Kidney (tissue), 14 donors: ENCODE results near the gene MACROD2. TPM values are rescaled to one million over a fixed set of nuclear protein-coding genes. Genes with fewer than 3 reads are reported as not detected.

Experiments
- DNase-seq, 5 donors: peaks; one replicate each; pipeline ENCODE4 v3.0.0-alpha.2; 2013 to 2020
- FAIRE-seq: peaks from 2 replicates; lab custom pipeline; 2012; peaks lifted over from hg19 to GRCh38; lab: Jason Lieb, UNC
- H3K27ac ChIP-seq, 2 donors: one replicate each; pipeline ENCODE4 v1.7.0; 2013; ENCODE audit warnings: low read depth in 2 of 2, low read length in 2 of 2, inconsistent platforms in 1 of 2
- H3K27me3 ChIP-seq: one replicate; pipeline ENCODE4 v1.7.1; 2013; ENCODE audit warnings: low read length, inconsistent platforms; ENCODE audit not compliant: control insufficient read depth, insufficient read depth
- H3K36me3 ChIP-seq, 3 donors: one replicate each; pipeline versions ENCODE4 v1.7.0 to v1.7.1; 2013; ENCODE audit warnings: low read length in 3 of 3, control low read depth in 1 of 3, inconsistent platforms in 1 of 3; ENCODE audit not compliant: insufficient read depth in 3 of 3, control insufficient read depth in 2 of 3
- H3K4me1 ChIP-seq, 3 donors: one replicate each; pipeline versions ENCODE4 v1.7.0 to v1.7.1; 2013; ENCODE audit warnings: low read length in 3 of 3, inconsistent platforms in 1 of 3, low read depth in 1 of 3; ENCODE audit not compliant: control insufficient read depth in 2 of 3, insufficient read depth in 2 of 3
- H3K4me3 ChIP-seq, 3 donors: one replicate each; pipeline versions ENCODE4 v1.7.0 to v1.8.1; 2013; ENCODE audit warnings: low read length in 3 of 3, control low read depth in 1 of 3, inconsistent platforms in 1 of 3
- H3K9ac ChIP-seq, 3 donors: one replicate each; pipeline versions ENCODE4 v1.7.0 to v1.7.1; 2013; ENCODE audit warnings: low read length in 3 of 3, control low read depth in 1 of 3, inconsistent platforms in 1 of 3
- H3K9me3 ChIP-seq, 3 donors: one replicate each; pipeline versions ENCODE4 v1.7.0 to v1.7.1; 2013; ENCODE audit warnings: low read length in 3 of 3, control low read depth in 1 of 3, inconsistent platforms in 1 of 3; ENCODE audit not compliant: control insufficient read depth in 2 of 3, insufficient read depth in 1 of 3
- CTCF ChIP-seq: IDR thresholded peaks from 3 replicates; pipeline ENCODE4 v1.5.1; 2012; ENCODE audit warnings: mild to moderate bottlenecking, moderate library complexity, borderline replicate concordance; ENCODE audit not compliant: insufficient read depth; ENCODE audit errors: extremely low read depth
- intact Hi-C: fragments of 100-400 bp; cut with DNase I; formaldehyde crosslinking; loops from one replicate; pipeline ENCODE4 v1.11.1; 2022
- polyA plus RNA-seq: library from polyadenylated mRNA; stranded (reverse); fragments of 350-450 nt; fragmentation: Illumina TruSeq; extraction: RNeasy Lipid Tissue Mini Kit (QIAGEN cat#74804); gene quantifications from one replicate; pipeline ENCODE4 v1.2.3, GENCODE V29; 2014; ENCODE audit warnings: low read depth, low replicate concordance; ENCODE audit not compliant: insufficient read depth
- total RNA-seq: library from RNA; stranded (reverse); fragmentation: NEBNext Ultra II Directional; extraction: Animal tissue kit (Norgen Biotek cat#: 25700); gene quantifications from one replicate; pipeline ENCODE4 v1.2.1, GENCODE V29; 2021
- donor health status: control.
- donor health status: control.
- donor health status: control.
- donor health status: control.
- donor health status: control.
- donor health status: DM: yes; HTN: yes; CAD: no.
- donor health status: Normal renal cell carcinoma (clear cell type).

MACROD2 gene
- total and polyA plus RNA-seq, 2 donors from 2014 or later, result 3.0 to 10.0 TPM

- no peaks in the 10 kb centered on the region for H3K36me3 ChIP-seq
- intact Hi-C loops, result no loop called here
- H3K4me3 ChIP-seq, result no peak overlapping the region
- DNase-seq (no peak), FAIRE-seq (no peak)
- no peak for TF ChIP-seq CTCF
- no peak overlapping the region for H3K27ac ChIP-seq
- H3K4me1 ChIP-seq, result no peaks in the 10 kb centered on the region
- H3K9me3 ChIP-seq, result no peaks in the 10 kb centered on the region
- no peaks in the 10 kb centered on the region for H3K27me3 ChIP-seq
- no peak overlapping the region for H3K9ac ChIP-seq
Observed at GRCh38 chr20:15378151-15378550, 1382.8 kb downstream of the MACROD2 start.

GRCh38 chr20:15379681-15380296 is 1384.5 kb downstream of the MACROD2 start:
- DNase-seq (no peak), FAIRE-seq (no peak)
- Histone ChIP-seq H3K36me3 (no peaks in the 10 kb centered on the region), H3K27ac (no peak overlapping the region), H3K27me3 (no peaks in the 10 kb centered on the region), H3K9ac (no peak overlapping the region), H3K4me3 (no peak overlapping the region), H3K9me3 (no peaks in the 10 kb centered on the region), H3K4me1 (no peaks in the 10 kb centered on the region)
- TF ChIP-seq CTCF, result no peak
- intact Hi-C loops, result loop anchor here (10.0 kb wide), 1 partner anchor 55 kb away; no protein-coding TSS in a partner anchor

- FAIRE-seq (no peak), DNase-seq (no peak)
- Histone ChIP-seq H3K9ac (no peak overlapping the region), H3K27ac (no peak overlapping the region), H3K4me3 (no peak overlapping the region), H3K36me3 (no peaks in the 10 kb centered on the region), H3K4me1 (no peaks in the 10 kb centered on the region), H3K27me3 (no peaks in the 10 kb centered on the region), H3K9me3 (no peaks in the 10 kb centered on the region)
- no peak for TF ChIP-seq CTCF
- intact Hi-C loops, result loop anchor here (10.0 kb wide), 1 partner anchor 56 kb away; no protein-coding TSS in a partner anchor
Observed at GRCh38 chr20:15380770-15381169, 1385.5 kb downstream of the MACROD2 start.
